Measurements from ENCODE around the gene ODF2L. TPM values are rescaled to one million over a fixed set of nuclear protein-coding genes. Genes with fewer than 3 reads are reported as not detected.
A peak's percentile ranks its signal among the peaks of the same experiment; 100 is the strongest.

The ODF2L gene
- polyA plus RNA-seq: 10 to 100 TPM; 20.1 to 31.3 (median 21.3) TPM

DNA sequence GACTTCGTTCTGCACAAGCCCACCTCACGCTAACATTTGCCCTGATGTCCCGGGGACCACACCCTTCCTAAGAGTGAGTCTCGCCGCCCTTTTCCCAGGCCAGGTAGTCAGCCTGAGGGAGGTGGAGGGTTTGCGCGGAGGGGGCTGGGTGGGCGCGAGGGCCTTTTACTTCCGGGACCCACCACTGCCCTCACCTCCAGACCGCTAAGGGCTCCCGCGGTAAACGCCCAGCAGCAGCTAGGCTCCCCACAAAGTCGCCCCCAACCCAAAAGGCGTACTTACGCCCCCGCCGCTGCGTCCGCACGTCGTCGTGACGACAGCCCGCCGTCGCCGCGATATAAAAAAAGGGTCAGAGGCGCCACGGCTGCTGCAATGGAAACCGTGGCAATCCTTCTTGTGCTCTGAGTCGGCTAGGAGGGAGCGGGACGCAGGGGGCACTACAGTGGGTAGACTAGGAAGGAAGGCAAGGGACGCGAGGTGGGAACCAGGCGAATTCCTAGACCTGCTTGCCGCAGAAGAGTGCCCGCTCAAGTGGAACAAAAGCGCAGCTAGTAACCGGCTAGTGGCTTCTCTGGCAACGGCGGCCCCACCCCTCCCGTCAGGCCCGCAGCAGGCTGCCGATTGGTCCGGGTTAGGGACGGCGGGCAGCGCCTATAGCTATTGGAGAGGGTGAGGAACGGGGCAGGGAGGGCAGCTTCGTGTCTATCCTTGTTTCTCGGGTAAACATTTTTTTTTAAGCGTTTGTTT, at the start of gene ODF2L:
TSS of gene ODF2L (minus strand) at position 573 of the 747 bp plus-strand sequence. CDS start 9,296 bp downstream, outside the sequence.
- Mint-ChIP-seq H3K4me3 (peak within 1 kb of the TSS; percentile 95 to 99 (median 97)), H3K27me3 (ENCODE audit: low read depth in 3 of 3) (peaks cover 0 to 6% (median 3%) of the 10 kb centered on the region in 3 donors), H3K9me3 (no peaks in the 10 kb centered on the region), H3K4me1 (peaks cover 30 to 52% of the 10 kb centered on the region in 2 donors), H3K36me3 (no peaks in the 10 kb centered on the region), H3K27ac (peak within 1 kb of the TSS; percentile 95 to 98 (median 95))
- peak; percentile 88 for DNase-seq

GRCh38 chr1:86445919-86446318, 49.8 kb upstream of the ODF2L start:
- Mint-ChIP-seq H3K27me3 (ENCODE audit: low read depth in 3 of 3) (peaks cover 1 to 2% (median 2%) of the 10 kb centered on the region in 3 donors), H3K9me3 (no peaks in the 10 kb centered on the region), H3K4me1 (no peaks in the 10 kb centered on the region), H3K27ac (no peak overlapping the region), H3K36me3 (no peaks in the 10 kb centered on the region), H3K4me3 (no peak overlapping the region)
- DNase-seq: no peak

- Mint-ChIP-seq H3K36me3 (no peaks in the 10 kb centered on the region), H3K4me1 (no peaks in the 10 kb centered on the region), H3K27ac (no peak overlapping the region), H3K4me3 (no peak overlapping the region), H3K27me3 (ENCODE audit: low read depth in 3 of 3) (peaks cover 2 to 8% (median 7%) of the 10 kb centered on the region in 3 donors), H3K9me3 (no peaks in the 10 kb centered on the region)
- DNase-seq: no peak
Observed at GRCh38 chr1:86441997-86442396, 45.9 kb upstream of the ODF2L start.

DNA sequence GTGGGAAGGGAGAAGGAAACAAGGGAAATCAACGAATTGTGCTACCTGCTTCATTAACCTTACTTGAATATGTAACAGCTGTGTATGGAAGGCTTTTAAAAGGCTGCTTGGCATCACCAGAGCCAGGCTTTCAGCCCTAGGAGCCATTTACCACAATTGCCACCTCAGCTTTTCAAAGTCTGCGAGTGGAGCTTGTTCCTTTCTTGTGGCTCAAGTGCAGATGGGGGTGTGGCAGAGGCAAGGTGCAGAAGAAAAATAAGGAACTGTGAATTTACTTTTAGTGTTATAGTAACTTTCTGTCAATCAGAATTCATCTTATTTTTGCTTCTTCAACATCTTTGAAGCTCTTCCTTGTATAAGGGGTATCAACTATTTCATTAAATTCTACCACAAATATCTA, 45.5 kb upstream of the ODF2L start:
- Mint-ChIP-seq H3K27me3 (ENCODE audit: low read depth in 3 of 3) (peaks cover 2 to 8% (median 7%) of the 10 kb centered on the region in 3 donors), H3K9me3 (no peaks in the 10 kb centered on the region), H3K27ac (no peak overlapping the region), H3K36me3 (no peaks in the 10 kb centered on the region), H3K4me1 (no peaks in the 10 kb centered on the region), H3K4me3 (no peak overlapping the region)
- peak in 1 of 3 donors; percentile 2 for DNase-seq

- Mint-ChIP-seq H3K9me3 (no peaks in the 10 kb centered on the region), H3K27me3 (ENCODE audit: low read depth in 3 of 3) (peaks cover 5 to 20% (median 5%) of the 10 kb centered on the region in 3 donors), H3K27ac (no peak overlapping the region), H3K4me1 (peaks cover 0 to 4% of the 10 kb centered on the region in 2 donors), H3K4me3 (no peak overlapping the region), H3K36me3 (no peaks in the 10 kb centered on the region)
- DNase-seq: no peak
Observed at GRCh38 chr1:86436041-86436440, 39.9 kb upstream of the ODF2L start.

DNA sequence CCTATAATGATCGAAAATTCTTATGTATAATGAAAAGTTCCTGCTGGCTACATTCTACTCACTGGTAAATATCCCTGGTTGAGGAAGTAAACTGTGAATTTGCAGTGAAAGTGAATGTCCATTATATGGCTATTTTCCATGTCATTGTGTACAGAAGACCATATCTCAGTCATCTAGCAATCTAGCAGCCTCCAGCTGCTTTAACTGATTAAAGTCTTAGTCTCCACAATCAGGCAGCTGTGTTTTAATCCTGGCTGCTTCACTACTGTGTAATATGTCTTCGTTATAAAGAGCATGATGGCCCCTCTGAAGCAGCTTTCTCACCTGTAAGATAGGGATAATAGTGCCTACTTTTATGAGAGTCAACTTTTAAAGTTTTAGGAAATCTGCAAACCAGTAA, 39.2 kb upstream of the ODF2L start:
- no peak for DNase-seq
- H3K4me1 Mint-ChIP-seq: peaks cover 0 to 4% of the 10 kb centered on the region in 2 donors
- no peak overlapping the region for H3K4me3 Mint-ChIP-seq
- no peaks in the 10 kb centered on the region for H3K36me3 Mint-ChIP-seq
- H3K9me3 Mint-ChIP-seq: no peaks in the 10 kb centered on the region
- H3K27ac Mint-ChIP-seq: no peak overlapping the region
- peaks cover 5 to 20% (median 5%) of the 10 kb centered on the region in 3 donors for H3K27me3 Mint-ChIP-seq (ENCODE audit: low read depth in 3 of 3)

DNA sequence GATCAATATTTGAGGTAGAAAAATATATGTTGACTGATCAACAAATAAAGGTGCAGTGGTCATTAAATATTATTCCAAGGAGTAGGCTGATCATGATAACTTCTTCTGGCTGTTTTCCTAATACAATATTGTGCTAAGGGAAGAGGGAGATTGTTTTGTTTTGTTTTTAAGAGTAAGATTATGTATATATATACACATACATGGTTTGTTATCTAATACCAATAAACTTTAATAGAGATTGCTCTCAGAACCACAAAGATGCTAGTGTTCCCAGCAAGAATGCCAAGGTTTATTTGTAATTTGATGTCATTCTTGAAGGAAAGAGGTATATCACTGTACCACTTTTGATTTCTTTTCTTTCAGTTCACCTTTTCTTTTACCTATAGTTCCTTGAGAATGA, 37.9 kb upstream of the ODF2L start:
- H3K27ac Mint-ChIP-seq: no peak overlapping the region

DNA sequence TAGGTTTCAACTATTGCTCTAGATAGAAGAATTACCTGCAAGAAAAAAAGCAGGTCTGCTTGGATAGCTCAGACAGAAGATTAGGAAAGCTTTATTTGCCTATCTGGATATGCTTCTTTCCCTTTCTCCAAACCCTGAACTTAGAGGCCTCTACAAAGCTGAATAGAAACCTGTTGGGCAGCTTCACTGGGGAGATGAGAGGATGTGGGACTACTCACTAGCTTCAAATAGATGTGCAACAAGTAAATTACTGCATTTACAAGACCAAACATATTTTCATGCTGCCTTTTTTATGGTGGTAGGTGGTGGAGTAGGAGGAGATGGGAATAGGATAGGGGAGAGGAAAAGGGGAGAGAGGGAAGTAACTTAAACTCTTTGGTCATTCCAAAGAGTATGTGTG, 34.3 kb upstream of the ODF2L start:
- Mint-ChIP-seq H3K27ac (no peak overlapping the region), H3K9me3 (no peaks in the 10 kb centered on the region), H3K4me1 (no peaks in the 10 kb centered on the region), H3K36me3 (no peaks in the 10 kb centered on the region), H3K27me3 (ENCODE audit: low read depth in 3 of 3) (peaks cover 3 to 13% (median 5%) of the 10 kb centered on the region in 3 donors), H3K4me3 (no peak overlapping the region)
- DNase-seq: no peak

More for the DNA sequence above, 37.9 kb upstream of the ODF2L start:
- Mint-ChIP-seq H3K9me3 (no peaks in the 10 kb centered on the region), H3K4me3 (no peak overlapping the region), H3K4me1 (peaks cover 0 to 4% of the 10 kb centered on the region in 2 donors), H3K36me3 (no peaks in the 10 kb centered on the region), H3K27me3 (ENCODE audit: low read depth in 3 of 3) (peaks cover 5 to 18% (median 5%) of the 10 kb centered on the region in 3 donors)
- DNase-seq: no peak

GRCh38 chr1:86429835-86430234, 33.7 kb upstream of the ODF2L start:
- H3K36me3 Mint-ChIP-seq: no peaks in the 10 kb centered on the region
- H3K27ac Mint-ChIP-seq: no peak overlapping the region
- H3K27me3 Mint-ChIP-seq (ENCODE audit: low read depth in 3 of 3): peaks cover 3 to 8% (median 5%) of the 10 kb centered on the region in 3 donors
- DNase-seq: no peak
- H3K4me1 Mint-ChIP-seq: no peaks in the 10 kb centered on the region
- H3K9me3 Mint-ChIP-seq: no peaks in the 10 kb centered on the region
- H3K4me3 Mint-ChIP-seq: no peak overlapping the region

DNA sequence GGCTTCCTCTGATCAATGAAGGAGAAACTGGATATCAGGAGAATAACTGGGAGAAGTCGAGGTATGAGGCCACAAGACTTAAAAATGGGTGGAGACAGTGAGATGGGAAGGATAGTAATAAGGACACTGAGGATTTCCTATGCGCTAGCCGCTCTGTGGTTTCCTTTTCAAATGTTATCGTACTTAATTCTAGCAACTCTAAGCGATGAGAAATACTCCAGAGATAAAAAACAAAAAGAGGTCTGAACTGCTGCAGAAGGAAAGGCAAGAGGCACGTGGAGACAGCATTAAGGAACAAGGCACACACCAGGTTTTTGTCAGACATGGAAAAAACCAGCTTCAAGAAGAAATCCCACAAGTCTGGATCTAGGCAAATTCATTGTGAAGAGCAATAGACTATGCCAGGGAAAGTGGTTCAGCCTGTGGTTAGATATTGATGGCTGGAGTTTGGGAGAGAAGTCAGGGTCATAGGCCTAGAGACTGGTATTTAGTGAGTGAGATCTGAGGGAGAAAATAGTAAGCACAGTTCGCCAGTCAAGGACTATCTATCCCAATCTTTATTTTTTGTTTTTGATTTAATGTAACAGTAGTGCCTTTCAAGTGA, 33.1 kb upstream of the ODF2L start:
- no peaks in the 10 kb centered on the region for H3K4me1 Mint-ChIP-seq
- H3K27me3 Mint-ChIP-seq (ENCODE audit: low read depth in 3 of 3): peaks cover 3 to 7% (median 5%) of the 10 kb centered on the region in 3 donors
- no peak overlapping the region for H3K27ac Mint-ChIP-seq
- no peak overlapping the region for H3K4me3 Mint-ChIP-seq
- no peak for DNase-seq
- H3K36me3 Mint-ChIP-seq: no peaks in the 10 kb centered on the region
- no peaks in the 10 kb centered on the region for H3K9me3 Mint-ChIP-seq

GRCh38 chr1:86423873-86424272, 27.8 kb upstream of the ODF2L start, which contains the start of gene CLCA2:
CLCA2 (plus strand) TSS chr1:86424171; CDS start chr1:86424248, 77 bp downstream.
- no peak within 1 kb of the TSS for H3K27ac Mint-ChIP-seq
- H3K4me3 Mint-ChIP-seq: no peak within 1 kb of the TSS
- peaks cover 0 to 5% (median 0%) of the 10 kb centered on the region in 3 donors for H3K27me3 Mint-ChIP-seq (ENCODE audit: low read depth in 3 of 3)
- no peaks in the 10 kb centered on the region for H3K9me3 Mint-ChIP-seq
- H3K36me3 Mint-ChIP-seq: no peaks in the 10 kb centered on the region
- peaks cover 2 to 6% of the 10 kb centered on the region in 2 donors for H3K4me1 Mint-ChIP-seq
- no peak for DNase-seq

- Mint-ChIP-seq H3K27me3 (ENCODE audit: low read depth in 3 of 3) (peaks cover 0 to 5% (median 0%) of the 10 kb centered on the region in 3 donors), H3K9me3 (no peaks in the 10 kb centered on the region), H3K27ac (no peak overlapping the region), H3K4me1 (peaks cover 2 to 6% of the 10 kb centered on the region in 2 donors), H3K36me3 (no peaks in the 10 kb centered on the region), H3K4me3 (no peak overlapping the region)
- DNase-seq: no peak
Observed at GRCh38 chr1:86423473-86423872, 27.4 kb upstream of the ODF2L start.

DNA sequence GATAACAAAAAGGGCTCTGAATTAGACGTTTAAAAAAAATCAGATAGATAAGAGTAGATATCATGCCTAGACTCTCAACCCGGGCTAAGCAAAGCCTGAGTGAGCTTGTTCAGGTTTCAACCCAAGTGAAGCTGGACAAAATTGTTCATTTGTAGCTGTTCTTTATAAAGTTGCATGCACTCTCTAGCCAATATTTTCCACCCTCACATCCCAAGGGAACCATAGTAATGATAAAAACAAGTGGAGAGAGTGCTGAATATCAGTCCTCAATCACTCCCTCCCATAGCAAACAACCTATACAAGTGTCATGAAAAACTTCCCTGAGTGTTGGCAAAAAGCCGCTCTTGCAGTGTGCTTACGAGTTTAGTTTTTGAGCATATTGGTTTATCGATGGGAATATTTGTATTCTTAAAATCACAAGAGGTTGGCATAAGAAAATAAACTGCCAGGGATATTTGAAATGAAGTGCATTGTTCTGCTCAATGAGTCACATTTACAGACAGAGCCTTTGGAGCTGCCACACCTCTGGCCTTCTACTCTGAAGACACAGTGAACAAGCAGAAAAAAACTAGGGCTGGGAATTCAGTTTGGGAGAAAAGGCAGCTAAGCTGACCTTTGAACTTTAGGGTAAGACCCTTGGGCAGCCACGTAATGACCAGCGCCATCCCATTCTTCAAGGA, 25.6 kb upstream of the ODF2L start:
- H3K27me3 Mint-ChIP-seq (ENCODE audit: low read depth in 3 of 3): peaks cover 0 to 5% (median 0%) of the 10 kb centered on the region in 3 donors
- DNase-seq: no peak
- H3K9me3 Mint-ChIP-seq: no peaks in the 10 kb centered on the region
- no peaks in the 10 kb centered on the region for H3K36me3 Mint-ChIP-seq
- no peak overlapping the region for H3K27ac Mint-ChIP-seq
- peaks cover 2 to 6% of the 10 kb centered on the region in 2 donors for H3K4me1 Mint-ChIP-seq
- no peak overlapping the region for H3K4me3 Mint-ChIP-seq

Data from immature natural killer cell (primary cell).